ENCODE data around the gene JAK2.
"Not testable (repeated sequence)": the region's sequence is repeated elsewhere in the genome, so short reads cannot be mapped to it uniquely, and the experiment has no call there.

JAK2 gene

DNA sequence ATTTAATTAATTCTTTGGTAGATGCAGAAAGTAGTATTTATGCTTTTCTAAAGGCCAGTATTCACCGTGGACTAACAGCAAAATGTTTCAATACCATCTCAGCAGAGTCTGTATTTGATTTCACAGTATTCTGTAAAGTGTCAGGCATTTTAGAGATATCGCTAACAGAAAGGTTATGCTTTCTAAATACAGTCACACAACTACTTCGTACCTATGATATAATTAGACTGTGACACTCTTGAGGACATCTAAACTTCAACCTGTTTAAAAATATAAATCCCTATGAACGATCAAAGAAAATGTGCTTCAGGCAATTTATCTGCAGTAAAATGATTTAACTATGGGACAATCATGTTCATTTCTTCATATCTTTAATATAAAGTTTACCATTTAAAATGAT lies 41.7 kb upstream of the JAK2 start:
- Histone ChIP-seq H4K20me1 (ENCODE audit: control insufficient read depth, insufficient read depth, low read depth, low read length) (no peaks in the 10 kb centered on the region), H3K27me3 (ENCODE audit: control insufficient read depth, low read length) (no peaks in the 10 kb centered on the region), H3K36me3 (ENCODE audit: control insufficient read depth, low read length) (no peaks in the 10 kb centered on the region), H3K9me3 (ENCODE audit: control insufficient read depth, insufficient read depth, low read length) (no peaks in the 10 kb centered on the region), H3K4me2 (ENCODE audit: low read length) (no peak overlapping the region), H3K4me3 (ENCODE audit: low read length) (no peak overlapping the region), H3F3A (ENCODE audit: control insufficient read depth, insufficient read depth) (no peaks in the 10 kb centered on the region), H3K27ac (ENCODE audit: low read depth, low read length) (no peak overlapping the region), H3K4me1 (ENCODE audit: control insufficient read depth, low read length) (peaks cover 7% of the 10 kb centered on the region), H3K9me2 (replicated peaks; ENCODE audit: control insufficient read depth, low read length) (no peaks in the 10 kb centered on the region), H3K79me2 (ENCODE audit: control insufficient read depth, low read length) (no peaks in the 10 kb centered on the region)
- no peak for TF ChIP-seq EZH2phosphoT487 (IDR thresholded peaks at IDR 0.05; ENCODE audit: borderline replicate concordance, low read length)
- TF ChIP-seq, protein P1, sequence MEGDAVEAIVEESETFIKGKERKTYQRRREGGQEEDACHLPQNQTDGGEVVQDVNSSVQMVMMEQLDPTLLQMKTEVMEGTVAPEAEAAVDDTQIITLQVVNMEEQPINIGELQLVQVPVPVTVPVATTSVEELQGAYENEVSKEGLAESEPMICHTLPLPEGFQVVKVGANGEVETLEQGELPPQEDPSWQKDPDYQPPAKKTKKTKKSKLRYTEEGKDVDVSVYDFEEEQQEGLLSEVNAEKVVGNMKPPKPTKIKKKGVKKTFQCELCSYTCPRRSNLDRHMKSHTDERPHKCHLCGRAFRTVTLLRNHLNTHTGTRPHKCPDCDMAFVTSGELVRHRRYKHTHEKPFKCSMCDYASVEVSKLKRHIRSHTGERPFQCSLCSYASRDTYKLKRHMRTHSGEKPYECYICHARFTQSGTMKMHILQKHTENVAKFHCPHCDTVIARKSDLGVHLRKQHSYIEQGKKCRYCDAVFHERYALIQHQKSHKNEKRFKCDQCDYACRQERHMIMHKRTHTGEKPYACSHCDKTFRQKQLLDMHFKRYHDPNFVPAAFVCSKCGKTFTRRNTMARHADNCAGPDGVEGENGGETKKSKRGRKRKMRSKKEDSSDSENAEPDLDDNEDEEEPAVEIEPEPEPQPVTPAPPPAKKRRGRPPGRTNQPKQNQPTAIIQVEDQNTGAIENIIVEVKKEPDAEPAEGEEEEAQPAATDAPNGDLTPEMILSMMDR (IDR thresholded peaks at IDR 0.05; ENCODE audit: low read depth, low read length, poor library complexity, severe bottlenecking) = no peak

- not testable (repeated sequence) for H3K4me1 ChIP-seq (ENCODE audit: control insufficient read depth, low read length); H3F3A ChIP-seq (ENCODE audit: control insufficient read depth, insufficient read depth); H3K27ac ChIP-seq (ENCODE audit: low read depth, low read length); H4K20me1 ChIP-seq (ENCODE audit: control insufficient read depth, insufficient read depth, low read depth, low read length); H3K4me2 ChIP-seq (ENCODE audit: low read length); H3K79me2 ChIP-seq (ENCODE audit: control insufficient read depth, low read length); H3K36me3 ChIP-seq (ENCODE audit: control insufficient read depth, low read length); H3K9me2 ChIP-seq (replicated peaks; ENCODE audit: control insufficient read depth, low read length); H3K4me3 ChIP-seq (ENCODE audit: low read length); H3K27me3 ChIP-seq (ENCODE audit: control insufficient read depth, low read length); H3K9me3 ChIP-seq (ENCODE audit: control insufficient read depth, insufficient read depth, low read length)
Measured at GRCh38 chr9:4944431-4945211, 40.5 kb upstream of the JAK2 start.

DNA sequence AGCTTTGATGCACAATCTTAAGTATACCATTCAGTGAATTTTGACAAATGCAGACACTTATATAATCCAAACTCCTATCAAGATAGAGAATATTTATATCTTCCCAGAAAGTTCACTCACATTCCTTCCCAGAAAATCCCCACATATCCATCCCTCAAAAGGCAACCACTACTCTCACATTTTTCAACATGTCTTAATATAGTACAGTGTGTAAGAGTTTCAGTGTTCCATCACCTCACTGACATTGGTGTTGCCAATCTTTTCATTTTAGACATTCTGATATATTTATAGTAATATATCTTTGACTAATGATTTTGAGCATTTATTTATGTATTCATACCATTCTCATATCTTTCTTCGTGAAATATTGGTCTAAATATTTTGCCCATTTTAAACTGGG lies 38.1 kb upstream of the JAK2 start:
- Histone ChIP-seq H3K4me1 (ENCODE audit: control insufficient read depth, low read length) (no peaks in the 10 kb centered on the region), H4K20me1 (ENCODE audit: control insufficient read depth, insufficient read depth, low read depth, low read length) (no peaks in the 10 kb centered on the region), H3K4me2 (ENCODE audit: low read length) (no peak overlapping the region), H3K9me3 (ENCODE audit: control insufficient read depth, insufficient read depth, low read length) (no peaks in the 10 kb centered on the region), H3K4me3 (ENCODE audit: low read length) (no peak overlapping the region), H3K36me3 (ENCODE audit: control insufficient read depth, low read length) (no peaks in the 10 kb centered on the region), H3K79me2 (ENCODE audit: control insufficient read depth, low read length) (no peaks in the 10 kb centered on the region), H3K9me2 (replicated peaks; ENCODE audit: control insufficient read depth, low read length) (no peaks in the 10 kb centered on the region), H3K27me3 (ENCODE audit: control insufficient read depth, low read length) (no peaks in the 10 kb centered on the region), H3F3A (ENCODE audit: control insufficient read depth, insufficient read depth) (no peaks in the 10 kb centered on the region), H3K27ac (ENCODE audit: low read depth, low read length) (no peak overlapping the region)
- TF ChIP-seq EZH2phosphoT487 (IDR thresholded peaks at IDR 0.05; ENCODE audit: borderline replicate concordance, low read length) = no peak
- TF ChIP-seq, protein P1 (IDR thresholded peaks at IDR 0.05; ENCODE audit: low read depth, low read length, poor library complexity, severe bottlenecking) = no peak

- no peaks in the 10 kb centered on the region for H3K27me3 ChIP-seq (ENCODE audit: control insufficient read depth, low read length)
- H3F3A ChIP-seq (ENCODE audit: control insufficient read depth, insufficient read depth) = no peaks in the 10 kb centered on the region
- H4K20me1 ChIP-seq (ENCODE audit: control insufficient read depth, insufficient read depth, low read depth, low read length) = no peaks in the 10 kb centered on the region
- H3K79me2 ChIP-seq (ENCODE audit: control insufficient read depth, low read length) = no peaks in the 10 kb centered on the region
- H3K4me1 ChIP-seq (ENCODE audit: control insufficient read depth, low read length) = no peaks in the 10 kb centered on the region
- H3K4me2 ChIP-seq (ENCODE audit: low read length) = no peak overlapping the region
- H3K4me3 ChIP-seq (ENCODE audit: low read length) = no peak overlapping the region
- H3K9me2 ChIP-seq (replicated peaks; ENCODE audit: control insufficient read depth, low read length) = no peaks in the 10 kb centered on the region
- TF ChIP-seq EZH2phosphoT487 (IDR thresholded peaks at IDR 0.05; ENCODE audit: borderline replicate concordance, low read length) = no peak
- TF ChIP-seq, protein P1 (IDR thresholded peaks at IDR 0.05; ENCODE audit: low read depth, low read length, poor library complexity, severe bottlenecking) = no peak
- H3K36me3 ChIP-seq (ENCODE audit: control insufficient read depth, low read length) = no peaks in the 10 kb centered on the region
- no peak overlapping the region for H3K27ac ChIP-seq (ENCODE audit: low read depth, low read length)
- no peaks in the 10 kb centered on the region for H3K9me3 ChIP-seq (ENCODE audit: control insufficient read depth, insufficient read depth, low read length)
Measured at GRCh38 chr9:4955836-4956235, 29.2 kb upstream of the JAK2 start.

All from DOHH2 (cell line).